ENCODE data around the gene NEURL1B.

DNA sequence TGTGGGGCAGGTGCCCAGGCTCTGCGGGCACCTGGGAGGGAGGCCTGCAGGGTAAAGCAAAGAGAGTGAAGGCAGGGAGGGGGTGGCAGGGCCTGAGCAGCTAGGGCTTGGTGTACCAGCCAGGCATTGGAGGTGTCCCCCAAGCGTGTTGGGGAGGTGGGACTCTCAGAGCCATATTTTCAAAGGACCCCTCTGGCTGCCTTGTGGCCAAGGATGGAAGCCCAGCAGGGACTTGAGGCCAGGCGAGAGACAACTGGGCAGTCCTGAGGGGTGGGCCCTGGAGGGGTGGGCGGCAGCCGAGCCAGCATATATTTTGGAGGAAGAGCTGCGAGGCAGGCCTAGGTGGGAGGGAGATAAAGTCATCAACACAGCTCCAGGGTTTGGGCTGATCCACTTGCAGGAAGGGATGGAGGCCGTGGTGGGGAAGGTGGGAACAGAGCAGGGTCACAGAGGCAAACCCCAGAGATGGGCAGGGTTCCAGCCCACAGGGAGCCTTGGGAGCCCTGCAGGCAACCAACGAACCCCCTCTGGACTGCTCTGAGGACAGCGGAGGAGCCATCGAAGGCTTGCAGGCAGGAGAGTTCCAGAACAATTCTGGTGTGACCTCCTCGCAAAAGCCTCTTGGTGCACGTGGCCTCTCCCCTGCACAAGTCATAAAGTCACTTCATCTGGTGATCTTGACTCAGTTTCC lies 94.2 kb downstream of the NEURL1B start:
- TF ChIP-seq, protein P1, sequence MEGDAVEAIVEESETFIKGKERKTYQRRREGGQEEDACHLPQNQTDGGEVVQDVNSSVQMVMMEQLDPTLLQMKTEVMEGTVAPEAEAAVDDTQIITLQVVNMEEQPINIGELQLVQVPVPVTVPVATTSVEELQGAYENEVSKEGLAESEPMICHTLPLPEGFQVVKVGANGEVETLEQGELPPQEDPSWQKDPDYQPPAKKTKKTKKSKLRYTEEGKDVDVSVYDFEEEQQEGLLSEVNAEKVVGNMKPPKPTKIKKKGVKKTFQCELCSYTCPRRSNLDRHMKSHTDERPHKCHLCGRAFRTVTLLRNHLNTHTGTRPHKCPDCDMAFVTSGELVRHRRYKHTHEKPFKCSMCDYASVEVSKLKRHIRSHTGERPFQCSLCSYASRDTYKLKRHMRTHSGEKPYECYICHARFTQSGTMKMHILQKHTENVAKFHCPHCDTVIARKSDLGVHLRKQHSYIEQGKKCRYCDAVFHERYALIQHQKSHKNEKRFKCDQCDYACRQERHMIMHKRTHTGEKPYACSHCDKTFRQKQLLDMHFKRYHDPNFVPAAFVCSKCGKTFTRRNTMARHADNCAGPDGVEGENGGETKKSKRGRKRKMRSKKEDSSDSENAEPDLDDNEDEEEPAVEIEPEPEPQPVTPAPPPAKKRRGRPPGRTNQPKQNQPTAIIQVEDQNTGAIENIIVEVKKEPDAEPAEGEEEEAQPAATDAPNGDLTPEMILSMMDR (IDR thresholded peaks at IDR 0.05): no peak
- TF ChIP-seq EZH2 (IDR thresholded peaks at IDR 0.05; ENCODE audit: borderline replicate concordance, insufficient read depth, low read depth, low read length, poor library complexity, severe bottlenecking): no peak

Measured in B cell (primary cell).